GM10266 (cell line): ENCODE results near the gene LRBA.
"Not testable (repeated sequence)": the region's sequence is repeated elsewhere in the genome, so short reads cannot be mapped to it uniquely, and the experiment has no call there.

Experiments
- DNase-seq: peaks from one replicate; pipeline ENCODE4 v3.0.0; 2012; ENCODE audit errors: extremely low spot score
- CTCF ChIP-seq: IDR thresholded peaks from 2 replicates; pipeline ENCODE4 v1.5.1; 2012; ENCODE audit warnings: mild to moderate bottlenecking, low read depth; ENCODE audit not compliant: control insufficient read depth, insufficient read depth; ENCODE audit errors: missing control alignments

The LRBA gene

GRCh38 chr4:150939530-150939929 lies 75.6 kb downstream of the LRBA start:
- DNase-seq, result no peak
- no peak for TF ChIP-seq CTCF

GRCh38 chr4:150938873-150939499 lies 76.1 kb downstream of the LRBA start:
- TF ChIP-seq CTCF, result no peak
- DNase-seq, result no peak

GRCh38 chr4:150938417-150938816 lies 76.7 kb downstream of the LRBA start:
- DNase-seq, result no peak
- no peak for TF ChIP-seq CTCF

GRCh38 chr4:150934022-150934421 lies 81.1 kb downstream of the LRBA start:
- DNase-seq, result no peak
- no peak for TF ChIP-seq CTCF

- DNase-seq, result no peak
- TF ChIP-seq CTCF, result no peak
These were observed 83.3 kb downstream of the LRBA start for GRCh38 chr4:150931796-150932195.

GRCh38 chr4:150931005-150931404 lies 84.1 kb downstream of the LRBA start:
- TF ChIP-seq CTCF, result no peak

GRCh38 chr4:150923945-150924344 lies 91.1 kb downstream of the LRBA start:
- no peak for DNase-seq
- no peak for TF ChIP-seq CTCF

More at GRCh38 chr4:150931005-150931404, 84.1 kb downstream of the LRBA start:
- no peak for DNase-seq

- DNase-seq, result not testable (repeated sequence)
These were observed 93.6 kb downstream of the LRBA start for GRCh38 chr4:150921486-150921885.

- not testable (repeated sequence) for DNase-seq
These were observed 96.5 kb downstream of the LRBA start for GRCh38 chr4:150918562-150918961.
